ENCODE measurements around the gene CRACDL.

DNA sequence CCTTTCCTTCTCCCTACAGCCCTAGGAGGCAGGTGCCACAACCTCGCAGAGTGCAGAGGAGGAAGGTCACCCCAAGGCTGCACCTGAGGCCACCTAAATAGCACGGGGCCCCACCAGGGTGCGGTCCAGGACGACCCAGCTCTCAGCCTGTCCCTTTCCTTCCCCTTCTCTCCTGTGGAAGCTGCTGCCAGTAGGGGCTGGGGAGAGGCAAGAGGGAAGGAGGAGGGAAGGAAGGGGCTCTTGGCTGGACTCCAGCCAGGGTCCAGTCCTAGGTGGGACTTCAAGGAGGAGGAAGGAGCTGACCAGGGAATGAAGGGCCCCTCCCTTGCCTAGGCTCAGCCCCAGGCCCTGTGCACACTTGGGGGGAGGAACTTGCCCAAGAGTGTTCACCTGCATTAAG, 11.1 kb downstream of the CRACDL start:
- TF ChIP-seq POLR2A (IDR thresholded peaks at IDR 0.05), result no peak
- TF ChIP-seq, protein P1, sequence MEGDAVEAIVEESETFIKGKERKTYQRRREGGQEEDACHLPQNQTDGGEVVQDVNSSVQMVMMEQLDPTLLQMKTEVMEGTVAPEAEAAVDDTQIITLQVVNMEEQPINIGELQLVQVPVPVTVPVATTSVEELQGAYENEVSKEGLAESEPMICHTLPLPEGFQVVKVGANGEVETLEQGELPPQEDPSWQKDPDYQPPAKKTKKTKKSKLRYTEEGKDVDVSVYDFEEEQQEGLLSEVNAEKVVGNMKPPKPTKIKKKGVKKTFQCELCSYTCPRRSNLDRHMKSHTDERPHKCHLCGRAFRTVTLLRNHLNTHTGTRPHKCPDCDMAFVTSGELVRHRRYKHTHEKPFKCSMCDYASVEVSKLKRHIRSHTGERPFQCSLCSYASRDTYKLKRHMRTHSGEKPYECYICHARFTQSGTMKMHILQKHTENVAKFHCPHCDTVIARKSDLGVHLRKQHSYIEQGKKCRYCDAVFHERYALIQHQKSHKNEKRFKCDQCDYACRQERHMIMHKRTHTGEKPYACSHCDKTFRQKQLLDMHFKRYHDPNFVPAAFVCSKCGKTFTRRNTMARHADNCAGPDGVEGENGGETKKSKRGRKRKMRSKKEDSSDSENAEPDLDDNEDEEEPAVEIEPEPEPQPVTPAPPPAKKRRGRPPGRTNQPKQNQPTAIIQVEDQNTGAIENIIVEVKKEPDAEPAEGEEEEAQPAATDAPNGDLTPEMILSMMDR (IDR thresholded peaks at IDR 0.05), result no peak
